ENCODE data around the gene PTPRU. TPM values are rescaled to one million over a fixed set of nuclear protein-coding genes. Genes with fewer than 3 reads are reported as not detected.

The PTPRU gene
- total RNA-seq, result 83.9 TPM

- DNase-seq (ENCODE audit: low spot score), result peak; percentile 89
- intact Hi-C loops (cut with DNase I), result loop anchor here (5.0 to 10.0 kb wide), 2 partner anchors 1149 to 1471 kb away; no protein-coding TSS in a partner anchor
- ATAC-seq, result peak; percentile 70
These were observed at the start of gene PTPRU for GRCh38 chr1:29235955-29236711. Gene PTPRU (plus strand): TSS chr1:29236522. CDS start chr1:29236645, 123 bp downstream.

- intact Hi-C loops (cut with DNase I), result loop anchor here (10.0 kb wide), 1 partner anchor 62 kb away; the partner anchor contains the start of gene TMEM200B
- DNase-seq (ENCODE audit: low spot score) (no peak), ATAC-seq (no peak)
These were observed 49.6 kb upstream of the PTPRU start for GRCh38 chr1:29186707-29187106.

GRCh38 chr1:29190718-29191117 lies 45.6 kb upstream of the PTPRU start:
- intact Hi-C loops (cut with DNase I), result no loop called here
- DNase-seq (ENCODE audit: low spot score) (peak; percentile 0), ATAC-seq (no peak)

- ATAC-seq, result no peak
- intact Hi-C loops (cut with DNase I), result no loop called here
- DNase-seq (ENCODE audit: low spot score), result no peak
These were observed 42.4 kb upstream of the PTPRU start for GRCh38 chr1:29193879-29194455.

GRCh38 chr1:29195881-29196291 lies 40.4 kb upstream of the PTPRU start:
- intact Hi-C loops (cut with DNase I), result no loop called here
- DNase-seq (ENCODE audit: low spot score), result peak; percentile 58
- no peak for ATAC-seq

- ATAC-seq, result no peak
- intact Hi-C loops (cut with DNase I), result no loop called here
- DNase-seq (ENCODE audit: low spot score), result no peak
These were observed 39.3 kb upstream of the PTPRU start for GRCh38 chr1:29196863-29197589.

GRCh38 chr1:29197590-29197924 lies 38.8 kb upstream of the PTPRU start:
- ATAC-seq (no peak), DNase-seq (ENCODE audit: low spot score) (no peak)
- intact Hi-C loops (cut with DNase I), result no loop called here

- DNase-seq (ENCODE audit: low spot score) (no peak), ATAC-seq (no peak)
These were observed 38.3 kb upstream of the PTPRU start for GRCh38 chr1:29197993-29198392.

GRCh38 chr1:29200906-29201594 lies 35.3 kb upstream of the PTPRU start:
- ATAC-seq, result no peak
- intact Hi-C loops (cut with DNase I), result loop anchor here (5.0 kb wide), 1 partner anchor 319 kb away; no protein-coding TSS in a partner anchor
- DNase-seq (ENCODE audit: low spot score), result no peak

More at GRCh38 chr1:29197993-29198392, 38.3 kb upstream of the PTPRU start:
- intact Hi-C loops (cut with DNase I), result no loop called here

GRCh38 chr1:29201595-29202051 lies 34.7 kb upstream of the PTPRU start:
- no peak for DNase-seq (ENCODE audit: low spot score)
- intact Hi-C loops (cut with DNase I), result loop anchor here (5.0 kb wide), 1 partner anchor 319 kb away; no protein-coding TSS in a partner anchor
- no peak for ATAC-seq

GRCh38 chr1:29202053-29202452 lies 34.3 kb upstream of the PTPRU start:
- ATAC-seq (peak; percentile 12), DNase-seq (ENCODE audit: low spot score) (no peak)

GRCh38 chr1:29202584-29203340 lies 33.6 kb upstream of the PTPRU start:
- intact Hi-C loops (cut with DNase I), result loop anchor here (5.0 kb wide), 1 partner anchor 320 kb away; no protein-coding TSS in a partner anchor

More at GRCh38 chr1:29202053-29202452, 34.3 kb upstream of the PTPRU start:
- intact Hi-C loops (cut with DNase I), result loop anchor here (5.0 kb wide), 1 partner anchor 320 kb away; no protein-coding TSS in a partner anchor

GRCh38 chr1:29208442-29208841 lies 27.9 kb upstream of the PTPRU start:
- no peak for ATAC-seq
- intact Hi-C loops (cut with DNase I), result no loop called here
- no peak for DNase-seq (ENCODE audit: low spot score)

More at GRCh38 chr1:29202584-29203340, 33.6 kb upstream of the PTPRU start:
- peak; percentile 97 for ATAC-seq
- DNase-seq (ENCODE audit: low spot score), result peak; percentile 99

GRCh38 chr1:29209173-29209572 lies 27.1 kb upstream of the PTPRU start:
- intact Hi-C loops (cut with DNase I), result no loop called here
- no peak for DNase-seq (ENCODE audit: low spot score)

GRCh38 chr1:29210278-29211085 lies 25.8 kb upstream of the PTPRU start:
- DNase-seq (ENCODE audit: low spot score), result no peak
- ATAC-seq, result no peak
- intact Hi-C loops (cut with DNase I), result no loop called here

More at GRCh38 chr1:29209173-29209572, 27.1 kb upstream of the PTPRU start:
- ATAC-seq, result no peak

- ATAC-seq (no peak), DNase-seq (ENCODE audit: low spot score) (no peak)
- intact Hi-C loops (cut with DNase I), result no loop called here
These were observed 25.0 kb upstream of the PTPRU start for GRCh38 chr1:29211086-29212030.

Measured in sciatic nerve (tissue), 2 donors.